D721Med (cell line): Measurements from ENCODE around the gene DGKD.

ENCODE experiments used
- DNase-seq: peaks from one replicate; pipeline ENCODE4 v3.0.0; 2011; ENCODE audit warnings: low spot score; ENCODE audit not compliant: insufficient read length
- FAIRE-seq: peaks from 2 replicates; lab custom pipeline; 2011; peaks lifted over from hg19 to GRCh38; lab: Jason Lieb, UNC
- CTCF ChIP-seq: IDR thresholded peaks from 2 replicates; pipeline ENCODE4 v1.5.1; 2012; ENCODE audit warnings: mild to moderate bottlenecking, control low read depth; ENCODE audit not compliant: insufficient read depth; ENCODE audit errors: missing control alignments

The DGKD gene

GRCh38 chr2:233440314-233440713, 86.0 kb downstream of the DGKD start:
- no peak for FAIRE-seq
- DNase-seq, result no peak
- no peak for TF ChIP-seq CTCF

- DNase-seq (no peak), FAIRE-seq (no peak)
- TF ChIP-seq CTCF, result no peak
Measured at GRCh38 chr2:233440714-233441113, 86.4 kb downstream of the DGKD start.

GRCh38 chr2:233441161-233442027, 87.1 kb downstream of the DGKD start:
- DNase-seq, result no peak
- no peak for TF ChIP-seq CTCF
- FAIRE-seq, result no peak

- FAIRE-seq, result no peak
- TF ChIP-seq CTCF, result no peak
Measured at GRCh38 chr2:233442028-233442310, 87.7 kb downstream of the DGKD start.

GRCh38 chr2:233443511-233444183, 89.4 kb downstream of the DGKD start:
- no peak for FAIRE-seq
- peak; percentile 93 for DNase-seq
- TF ChIP-seq CTCF, result peak; percentile 75

More at GRCh38 chr2:233442028-233442310, 87.7 kb downstream of the DGKD start:
- no peak for DNase-seq

GRCh38 chr2:233444501-233444900, 90.2 kb downstream of the DGKD start:
- DNase-seq, result no peak
- no peak for TF ChIP-seq CTCF
- FAIRE-seq, result no peak
